ENCODE data around the gene GFM1. TPM values are rescaled to one million over a fixed set of nuclear protein-coding genes. Genes with fewer than 3 reads are reported as not detected.

GFM1 gene
- total and polyA plus RNA-seq, 2 of the 13 experiments (the other 11 are each of a cell fraction or from before 2014, with no cell fraction given): 10.5 to 59.0 TPM

GRCh38 chr3:158644345-158644908 is at the start of gene GFM1 (continued):
- TF ChIP-seq TIGD3 (CRISPR knock-in tag; IDR thresholded peaks at IDR 0.05; ENCODE audit: borderline replicate concordance) (no peak), ZNF431 (CRISPR knock-in tag; IDR thresholded peaks at IDR 0.05; ENCODE audit: borderline replicate concordance, low read depth) (no peak; the same call in 1 of the 2 replicates), ZNF577 (CRISPR knock-in tag; IDR thresholded peaks at IDR 0.05; ENCODE audit: borderline replicate concordance, low read depth) (no peak), SP5 (CRISPR knock-in tag; IDR thresholded peaks at IDR 0.05; ENCODE audit: borderline replicate concordance, low read depth) (peak; percentile 86), GABPA (IDR thresholded peaks at IDR 0.05; ENCODE audit: low read depth, low read length) (peak; percentile 87), GABPA (CRISPR knock-in tag; IDR thresholded peaks at IDR 0.05; ENCODE audit: low read depth) (peak; percentile 99), ERF (CRISPR knock-in tag; IDR thresholded peaks at IDR 0.05) (peak; percentile 87), HIC2 (CRISPR knock-in tag; IDR thresholded peaks at IDR 0.05; ENCODE audit: low read depth) (no peak), ZNF737 (CRISPR knock-in tag; IDR thresholded peaks at IDR 0.05; ENCODE audit: borderline replicate concordance) (no peak), ZBTB37 (CRISPR knock-in tag; IDR thresholded peaks at IDR 0.05) (no peak), PHF20 (CRISPR knock-in tag; IDR thresholded peaks at IDR 0.05) (peak; percentile 99), SIX1 (CRISPR knock-in tag; IDR thresholded peaks at IDR 0.05; ENCODE audit: borderline replicate concordance) (no peak), MZF1 (CRISPR knock-in tag; IDR thresholded peaks at IDR 0.05; ENCODE audit: borderline replicate concordance) (peak; percentile 79; the same call in 1 of the 2 replicates), SIN3B (IDR thresholded peaks at IDR 0.05; ENCODE audit: low read length) (no peak; the same call in 1 of the 2 replicates), SMARCC2 (IDR thresholded peaks at IDR 0.05) (no peak), MIER3 (CRISPR knock-in tag; IDR thresholded peaks at IDR 0.05; ENCODE audit: borderline replicate concordance) (peak; percentile 76), FOXO4 (CRISPR knock-in tag; conservative IDR thresholded peaks at IDR 0.05) (no peak), NBN (conservative IDR thresholded peaks at IDR 0.05) (no peak), SATB2 (CRISPR knock-in tag; IDR thresholded peaks at IDR 0.05) (no peak), ZNF331 (CRISPR knock-in tag; IDR thresholded peaks at IDR 0.05) (peak; percentile 92), GTF3A (CRISPR knock-in tag; conservative IDR thresholded peaks at IDR 0.05) (peak; percentile 85; the same call in 1 of the 2 replicates)
- TF ChIP-seq, protein P1, sequence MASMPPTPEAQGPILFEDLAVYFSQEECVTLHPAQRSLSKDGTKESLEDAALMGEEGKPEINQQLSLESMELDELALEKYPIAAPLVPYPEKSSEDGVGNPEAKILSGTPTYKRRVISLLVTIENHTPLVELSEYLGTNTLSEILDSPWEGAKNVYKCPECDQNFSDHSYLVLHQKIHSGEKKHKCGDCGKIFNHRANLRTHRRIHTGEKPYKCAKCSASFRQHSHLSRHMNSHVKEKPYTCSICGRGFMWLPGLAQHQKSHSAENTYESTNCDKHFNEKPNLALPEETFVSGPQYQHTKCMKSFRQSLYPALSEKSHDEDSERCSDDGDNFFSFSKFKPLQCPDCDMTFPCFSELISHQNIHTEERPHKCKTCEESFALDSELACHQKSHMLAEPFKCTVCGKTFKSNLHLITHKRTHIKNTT (CRISPR knock-in tag; IDR thresholded peaks at IDR 0.05): no peak
- TF ChIP-seq, protein P2, sequence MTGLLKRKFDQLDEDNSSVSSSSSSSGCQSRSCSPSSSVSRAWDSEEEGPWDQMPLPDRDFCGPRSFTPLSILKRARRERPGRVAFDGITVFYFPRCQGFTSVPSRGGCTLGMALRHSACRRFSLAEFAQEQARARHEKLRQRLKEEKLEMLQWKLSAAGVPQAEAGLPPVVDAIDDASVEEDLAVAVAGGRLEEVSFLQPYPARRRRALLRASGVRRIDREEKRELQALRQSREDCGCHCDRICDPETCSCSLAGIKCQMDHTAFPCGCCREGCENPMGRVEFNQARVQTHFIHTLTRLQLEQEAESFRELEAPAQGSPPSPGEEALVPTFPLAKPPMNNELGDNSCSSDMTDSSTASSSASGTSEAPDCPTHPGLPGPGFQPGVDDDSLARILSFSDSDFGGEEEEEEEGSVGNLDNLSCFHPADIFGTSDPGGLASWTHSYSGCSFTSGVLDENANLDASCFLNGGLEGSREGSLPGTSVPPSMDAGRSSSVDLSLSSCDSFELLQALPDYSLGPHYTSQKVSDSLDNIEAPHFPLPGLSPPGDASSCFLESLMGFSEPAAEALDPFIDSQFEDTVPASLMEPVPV (CRISPR knock-in tag; IDR thresholded peaks at IDR 0.05): no peak; the same call in 1 of the 2 replicates
